AG09309 (cell line): ENCODE results near the gene UBE2C.

ENCODE experiments used
- DNase-seq: peaks from one replicate; pipeline ENCODE4 v3.0.0-alpha.2; 2010; ENCODE audit warnings: low read depth
- H3K4me3 ChIP-seq: 2 replicates; pipeline ENCODE4 v1.5.1; 2011; ENCODE audit warnings: mild to moderate bottlenecking, low read depth, low read length, moderate library complexity; ENCODE audit not compliant: control insufficient read depth
- CTCF ChIP-seq: IDR thresholded peaks from 2 replicates; pipeline ENCODE4 v1.5.1; 2011; ENCODE audit warnings: mild to moderate bottlenecking, low read depth, low read length, inconsistent platforms; ENCODE audit not compliant: insufficient read depth, control insufficient read depth; ENCODE audit errors: missing control alignments

UBE2C gene

DNA sequence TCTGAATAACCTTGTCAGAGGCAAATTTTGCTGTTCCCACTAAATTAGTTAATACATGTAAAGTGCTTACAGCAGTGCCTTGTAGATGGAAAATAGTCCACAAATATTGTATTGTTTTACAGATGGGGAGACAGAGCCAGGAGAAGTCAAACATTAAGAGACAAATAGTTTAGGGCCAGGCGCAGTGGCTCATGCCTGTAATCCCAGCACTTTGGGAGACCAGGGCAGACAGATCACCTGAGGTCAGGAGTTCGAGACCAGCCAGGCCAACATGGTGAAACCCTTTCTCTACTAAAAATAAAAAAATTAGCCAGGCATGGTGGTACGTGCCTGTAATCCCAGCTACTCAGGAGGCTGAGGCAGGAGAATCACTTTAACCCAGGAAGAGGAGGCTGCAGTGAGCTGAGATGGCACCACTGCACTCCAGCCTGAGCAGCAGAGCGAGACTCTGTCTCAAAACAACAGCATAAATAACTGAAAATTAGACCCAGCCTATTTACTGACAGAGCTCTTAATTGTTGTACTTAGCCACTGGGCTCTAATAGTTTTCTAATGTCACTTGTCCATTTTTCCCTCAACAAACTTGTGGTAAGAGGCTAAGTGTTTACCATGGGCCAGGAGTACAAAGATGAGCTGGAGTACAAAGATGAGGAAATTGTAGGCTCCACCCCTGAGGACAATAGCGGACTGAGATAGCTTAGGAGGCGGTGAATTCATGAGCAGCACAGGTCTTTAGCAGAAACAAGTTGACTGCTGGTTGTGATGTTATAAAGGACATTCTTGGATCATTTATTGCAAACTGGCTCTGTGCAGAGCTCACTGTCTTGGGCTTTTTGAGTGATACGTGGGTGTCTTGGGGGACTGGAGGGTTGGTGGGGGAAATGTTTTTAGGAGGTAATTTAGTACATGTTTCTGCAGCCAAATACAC, 51.4 kb downstream of the UBE2C start:
- no peak for DNase-seq

GRCh38 chr20:45866454-45866853, 54.0 kb downstream of the UBE2C start:
- no peak overlapping the region for H3K4me3 ChIP-seq
- DNase-seq = no peak
- no peak for TF ChIP-seq CTCF

More for the DNA sequence above, 51.4 kb downstream of the UBE2C start:
- H3K4me3 ChIP-seq = no peak overlapping the region
- TF ChIP-seq CTCF = no peak
